HG03097 (cell line): ENCODE data around the gene CCDC146.
"Not testable (repeated sequence)": the region's sequence is repeated elsewhere in the genome, so short reads cannot be mapped to it uniquely, and the experiment has no call there.

Experiments
- ATAC-seq: cut with Tn5 transposase; IDR thresholded peaks from one replicate; pipeline ENCODE4 v1.9.1; 2021; ENCODE audit not compliant: unreplicated experiment, low FRiP score

The CCDC146 gene

DNA sequence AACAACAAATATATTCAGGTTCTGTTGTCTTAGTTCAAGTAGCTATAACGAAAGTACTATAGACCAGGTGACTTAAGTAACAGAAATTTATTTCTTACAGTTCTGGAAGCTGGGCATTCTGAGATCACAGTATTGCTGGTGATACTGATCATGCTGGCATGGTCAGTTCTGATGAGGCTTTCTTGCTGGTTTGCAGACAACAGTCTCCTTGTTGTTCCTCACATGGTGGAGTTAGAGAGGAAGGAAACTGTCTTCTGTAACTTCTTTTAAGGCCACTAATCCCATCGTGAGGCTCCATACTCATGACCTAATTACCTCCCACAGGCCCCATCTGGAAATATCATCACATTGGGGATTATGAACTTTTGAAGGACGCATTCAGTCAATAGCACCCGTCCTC, 17.9 kb downstream of the CCDC146 start:
- ATAC-seq = not testable (repeated sequence)

DNA sequence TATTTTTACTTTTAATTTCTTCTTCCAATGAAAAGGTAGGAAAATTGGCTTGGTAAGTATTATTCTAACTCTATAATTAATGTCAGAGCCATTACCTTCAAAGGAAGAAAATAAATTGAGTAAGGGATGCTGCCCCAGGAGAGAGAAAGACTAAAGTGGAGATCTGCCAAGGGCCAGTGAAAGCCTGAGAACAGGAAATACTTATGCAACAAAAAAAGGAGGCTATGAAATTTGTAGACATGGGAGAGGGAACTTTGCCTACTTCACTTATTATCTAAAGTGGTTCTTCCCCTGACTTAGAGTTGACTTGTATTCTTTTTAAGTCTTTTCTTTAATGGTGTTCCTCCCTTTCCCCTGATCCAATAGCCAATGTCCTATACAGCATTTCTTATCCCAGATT, 29.8 kb downstream of the CCDC146 start:
- ATAC-seq = not testable (repeated sequence)

DNA sequence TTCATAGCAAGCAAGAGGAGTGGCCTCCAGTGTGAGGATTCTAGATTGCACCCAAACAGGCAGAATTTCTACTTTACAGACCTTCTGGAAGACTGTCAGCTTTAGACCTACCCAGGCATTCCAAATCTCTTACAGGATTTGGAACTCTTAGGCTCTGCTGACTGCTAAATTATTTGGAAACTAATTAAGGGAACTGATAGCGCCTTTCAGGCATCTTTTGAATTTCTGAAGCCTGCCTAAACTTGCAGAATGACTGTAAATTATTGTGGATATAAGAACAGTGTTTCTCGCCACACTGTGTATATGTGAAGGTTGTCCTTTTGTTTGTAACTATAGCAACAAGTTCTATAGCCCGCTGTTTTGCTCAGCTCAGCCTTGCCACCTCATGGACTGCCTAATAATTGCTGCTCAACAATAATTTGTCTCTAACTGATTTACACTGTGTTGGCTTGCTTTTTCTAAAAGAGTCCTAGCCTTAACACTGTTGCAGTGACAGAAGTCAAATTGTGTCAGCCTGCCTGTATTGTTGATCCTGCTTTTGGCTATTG, 32.6 kb downstream of the CCDC146 start:
- peak; percentile 33 for ATAC-seq

DNA sequence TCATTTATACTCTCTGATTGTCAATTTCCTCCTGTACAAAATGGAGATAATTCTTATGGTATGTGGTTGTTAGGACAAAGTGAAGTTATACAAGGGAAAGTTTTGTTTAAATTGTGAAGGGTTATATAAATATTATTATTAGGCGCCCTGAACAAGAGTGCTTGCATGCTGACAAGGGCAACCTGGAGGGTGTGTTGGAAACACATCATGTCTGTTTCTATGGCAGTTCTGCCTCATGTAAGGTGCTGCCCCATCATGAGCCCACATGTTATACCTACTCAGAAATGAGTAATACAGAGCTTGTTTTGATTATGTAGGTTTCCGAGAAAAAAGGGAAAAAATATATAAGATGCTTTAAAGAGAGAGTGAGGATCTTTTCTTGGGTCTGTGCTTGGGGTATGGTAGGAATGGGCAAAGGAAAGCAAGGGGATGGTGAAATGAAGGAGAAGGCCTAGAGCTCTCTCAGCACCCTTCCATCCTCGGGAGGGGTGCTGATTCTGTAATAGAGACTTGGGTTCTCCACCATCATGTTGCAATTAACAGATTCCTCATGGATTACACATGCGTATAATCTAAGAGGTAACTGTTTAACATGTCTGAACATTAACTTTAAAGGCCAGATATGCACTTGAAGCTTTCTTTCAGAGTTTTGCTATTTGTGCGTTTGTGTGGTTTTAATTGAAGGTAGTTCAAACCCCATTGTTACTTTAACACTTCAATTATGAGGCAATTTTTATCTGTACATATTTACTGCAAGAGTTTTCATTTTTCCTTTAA, 33.4 kb downstream of the CCDC146 start:
- ATAC-seq = not testable (repeated sequence)

- ATAC-seq = peak; percentile 79
Measured at GRCh38 chr7:77157034-77157433, 34.6 kb downstream of the CCDC146 start.

DNA sequence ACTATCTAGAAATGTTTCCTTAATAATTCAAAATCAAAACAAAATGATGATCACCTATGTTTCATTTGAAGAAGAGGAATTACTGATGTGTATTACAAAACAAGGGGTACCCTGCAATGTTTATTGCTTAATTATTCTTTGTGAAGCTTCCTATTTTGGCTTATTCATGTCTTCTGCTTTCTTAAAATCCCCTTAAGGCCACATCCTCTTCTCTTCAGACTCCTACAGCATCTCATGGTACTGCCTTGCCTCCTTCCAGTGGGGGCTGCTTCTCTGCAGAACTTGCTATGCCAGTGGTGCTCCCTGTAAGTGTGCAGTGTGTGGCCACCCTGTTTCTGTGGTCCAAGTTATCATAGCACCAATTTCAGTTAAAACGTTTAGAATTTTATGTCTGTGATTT, 35.0 kb downstream of the CCDC146 start:
- ATAC-seq = peak; percentile 71

GRCh38 chr7:77171073-77171472, 48.7 kb downstream of the CCDC146 start:
- not testable (repeated sequence) for ATAC-seq

- ATAC-seq = not testable (repeated sequence)
Measured at GRCh38 chr7:77172437-77173172, 50.2 kb downstream of the CCDC146 start.

DNA sequence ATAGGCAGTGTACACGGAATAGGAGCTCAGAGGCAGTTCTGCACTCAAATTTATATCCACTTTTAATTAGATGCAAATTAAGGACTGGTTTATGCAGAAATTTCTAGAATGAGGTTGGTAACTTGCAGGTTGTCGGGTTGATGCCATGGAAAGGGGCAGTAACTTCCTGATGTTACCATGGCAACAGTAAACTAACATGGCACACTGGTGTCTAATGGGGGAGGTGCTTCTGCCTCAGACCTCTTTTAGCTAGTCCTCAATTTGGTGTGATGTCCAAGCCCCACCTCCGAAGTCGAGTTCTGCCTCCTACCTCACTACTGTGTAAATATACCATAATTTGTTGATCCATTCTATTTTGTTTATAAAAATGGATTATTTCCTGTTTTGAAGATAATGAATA, 52.0 kb downstream of the CCDC146 start:
- ATAC-seq = not testable (repeated sequence)

DNA sequence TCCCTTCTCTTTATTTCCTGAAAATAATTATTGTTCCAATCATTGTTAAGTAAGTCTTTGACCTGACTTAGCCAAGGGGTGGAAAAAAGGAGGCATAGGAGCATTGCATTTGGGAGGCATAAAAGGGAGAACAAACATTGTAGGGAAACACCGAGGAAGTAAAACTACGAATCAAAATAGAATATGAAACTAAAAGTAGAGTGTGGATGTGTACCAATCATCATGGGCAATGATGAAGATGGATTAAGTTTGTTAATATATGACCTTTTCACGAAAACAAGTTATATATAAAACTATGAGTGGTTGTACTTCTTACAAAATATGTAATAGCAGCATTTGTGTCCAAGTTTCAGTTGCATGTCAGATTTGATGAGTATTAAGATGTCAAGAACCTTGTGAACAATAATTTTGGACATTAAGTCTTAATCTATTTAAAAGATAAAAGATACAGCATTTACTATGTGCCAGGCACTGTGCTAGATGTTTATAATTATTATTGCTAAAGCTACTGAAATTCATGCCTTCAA, 52.9 kb downstream of the CCDC146 start:
- not testable (repeated sequence) for ATAC-seq

DNA sequence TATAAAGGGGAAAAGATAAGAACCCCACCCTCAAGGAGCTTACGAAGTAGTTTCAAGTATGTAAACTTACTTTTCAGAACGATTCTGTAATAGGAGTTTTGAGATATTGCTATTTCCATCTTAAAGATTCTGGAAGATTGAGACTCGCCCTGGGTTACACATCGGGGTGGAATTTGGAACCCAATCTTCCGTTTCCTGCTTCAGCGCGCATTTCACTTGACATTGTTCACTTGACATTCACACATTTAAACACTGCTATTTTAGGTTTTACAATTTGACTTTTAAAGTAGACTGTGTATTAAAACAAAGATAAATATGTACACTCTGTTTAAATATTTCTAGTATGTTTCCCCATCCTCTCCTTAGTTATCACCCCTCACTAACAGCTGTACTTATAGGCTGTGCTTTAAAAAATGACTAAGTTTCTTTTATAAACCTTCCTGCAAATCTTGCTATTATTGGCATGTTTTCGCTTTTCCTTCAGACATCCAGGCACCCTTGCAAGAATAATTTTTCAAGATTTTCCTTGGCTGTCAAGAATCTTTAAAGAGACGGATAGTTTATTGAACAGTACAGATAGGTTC, 55.0 kb downstream of the CCDC146 start:
- ATAC-seq = not testable (repeated sequence)

DNA sequence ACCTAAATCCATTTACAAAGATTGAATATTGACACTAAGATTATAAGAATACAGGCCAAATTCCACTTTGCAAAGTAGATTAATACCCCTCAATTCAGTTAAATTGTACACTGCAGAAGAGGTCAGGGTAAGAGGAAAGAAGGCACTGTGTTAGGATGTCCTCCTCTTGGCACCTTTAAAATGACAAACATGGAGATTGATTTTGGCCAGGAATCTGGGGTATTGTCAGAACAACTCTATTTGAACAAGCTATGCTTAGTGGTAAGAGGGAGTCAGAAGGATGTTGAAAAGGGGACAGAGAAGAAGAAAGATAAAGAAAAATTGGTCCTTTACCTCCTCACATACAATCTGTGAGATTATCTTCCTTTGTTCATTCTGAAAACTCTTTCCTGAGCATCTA, 55.6 kb downstream of the CCDC146 start:
- not testable (repeated sequence) for ATAC-seq

GRCh38 chr7:77181015-77181595, 58.7 kb downstream of the CCDC146 start:
- no peak for ATAC-seq

DNA sequence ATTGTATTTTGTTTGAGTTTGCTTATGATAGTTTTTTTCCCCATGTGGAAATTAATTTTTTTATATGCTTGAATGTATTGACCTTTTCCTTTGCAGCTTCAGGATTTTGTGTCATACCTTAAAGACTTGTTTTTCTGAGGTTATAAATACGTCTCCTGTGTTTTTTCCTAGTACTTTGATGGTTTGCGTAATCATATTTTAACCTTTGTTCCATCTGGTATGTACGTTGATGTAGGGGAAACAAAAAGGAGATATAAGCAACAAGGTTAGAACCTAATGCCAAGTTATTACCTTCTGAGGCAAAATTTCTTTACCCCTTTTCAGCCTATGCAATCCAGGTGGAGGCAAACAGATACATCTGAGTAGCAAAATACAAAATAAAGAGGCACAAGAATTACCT, 59.3 kb downstream of the CCDC146 start:
- no peak for ATAC-seq

DNA sequence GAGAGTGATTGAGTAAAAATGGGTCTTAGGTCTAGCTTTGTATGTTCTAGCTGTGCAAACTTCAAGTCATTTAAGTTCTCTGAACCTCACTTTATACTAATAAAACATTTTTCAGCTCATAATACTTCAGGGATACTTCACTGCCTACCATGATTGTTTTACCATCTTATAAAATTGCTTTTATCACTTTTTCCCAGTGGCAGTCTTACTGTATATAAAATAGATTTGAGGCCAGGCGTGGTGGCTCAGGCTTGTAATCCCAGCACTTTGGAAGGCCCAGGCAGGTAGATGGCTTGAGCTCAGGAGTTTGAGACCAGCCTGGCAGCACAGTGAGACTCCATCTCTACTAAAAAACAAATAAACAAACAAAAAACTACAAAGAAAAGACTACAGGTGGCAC, 59.8 kb downstream of the CCDC146 start:
- ATAC-seq = no peak

GRCh38 chr7:77184463-77184862, 62.0 kb downstream of the CCDC146 start:
- ATAC-seq = no peak

DNA sequence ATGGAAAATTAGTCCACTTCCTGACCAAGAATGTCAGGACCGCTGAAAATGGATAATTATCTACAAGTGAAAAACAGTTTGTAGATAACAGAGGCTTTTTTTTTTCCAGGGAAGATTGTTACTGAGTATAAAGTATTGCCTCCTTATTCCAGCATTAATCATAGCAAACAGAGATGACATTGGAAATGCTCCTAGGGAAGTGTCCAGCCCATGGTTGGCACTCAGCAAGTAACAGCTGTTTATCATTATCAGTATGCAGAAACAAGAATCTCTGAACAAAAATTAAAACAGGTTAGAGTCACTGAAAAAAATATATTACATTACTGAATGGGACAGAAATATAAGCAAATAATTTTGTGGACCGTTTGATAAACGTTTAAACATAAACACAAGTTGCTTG, 62.6 kb downstream of the CCDC146 start:
- no peak for ATAC-seq

GRCh38 chr7:77185866-77186265, 63.5 kb downstream of the CCDC146 start:
- ATAC-seq = no peak

DNA sequence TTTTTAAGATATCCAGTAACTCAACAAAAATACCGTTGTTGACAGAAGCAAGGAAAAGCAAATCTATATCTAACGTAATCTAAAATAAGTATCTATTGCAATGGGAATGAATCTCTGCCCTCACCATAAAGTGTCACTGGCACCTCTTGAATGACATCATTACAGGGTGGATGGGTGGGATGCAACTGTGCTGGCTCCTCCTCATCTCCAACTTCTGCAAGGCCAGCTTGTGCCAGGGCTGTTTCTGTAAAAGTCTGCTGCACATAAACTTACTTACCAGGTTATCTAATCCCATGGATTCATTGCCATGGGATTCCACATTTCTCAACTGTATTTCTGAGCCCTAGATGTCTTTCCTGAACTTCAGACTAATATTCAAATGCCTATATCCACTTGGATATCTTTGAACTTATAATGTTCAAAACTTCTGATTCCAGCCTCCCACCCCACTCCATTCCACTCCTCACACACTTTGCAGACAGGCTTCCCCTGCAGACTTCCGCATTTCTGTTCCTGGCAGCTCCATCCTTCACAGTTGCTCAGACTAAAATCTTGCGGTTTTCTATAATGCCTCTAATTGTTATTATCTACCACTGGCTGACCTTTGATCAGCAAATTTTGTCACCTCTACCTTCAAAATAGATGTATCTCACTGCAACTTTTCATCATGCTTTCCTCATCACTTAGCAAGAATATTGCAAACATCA, 66.5 kb downstream of the CCDC146 start:
- no peak for ATAC-seq

- ATAC-seq = no peak
Measured at GRCh38 chr7:77197141-77197540, 74.7 kb downstream of the CCDC146 start.
